GM04504 (cell line): ENCODE results near the gene SLC30A3.

Experiments used
- DNase-seq: peaks from one replicate; pipeline ENCODE4 v3.0.0-alpha.2; 2012; ENCODE audit warnings: low read depth

Gene SLC30A3

DNA sequence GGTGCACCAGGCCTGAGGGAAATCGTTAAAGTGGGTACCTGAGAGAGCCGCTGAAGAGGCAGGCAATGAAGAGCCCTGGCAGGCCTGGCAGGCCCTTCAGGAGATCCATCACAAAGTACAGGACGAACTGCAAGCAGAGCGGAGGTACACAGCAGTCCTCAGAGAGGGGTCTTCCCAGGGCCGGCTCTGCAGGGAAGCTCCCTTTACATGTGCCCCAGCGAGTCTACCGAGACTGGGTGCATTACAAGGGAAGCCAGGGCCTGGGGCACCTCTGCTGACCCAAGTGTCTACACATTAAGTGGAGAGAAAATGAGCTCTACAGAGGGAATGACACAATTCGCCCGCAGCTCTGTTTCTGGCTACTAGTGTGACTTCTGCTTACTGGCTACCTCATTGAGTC is 59.1 kb downstream of the SLC30A3 start:
- no peak for DNase-seq
